ENCODE data around the gene IFNL3. TPM values are rescaled to one million over a fixed set of nuclear protein-coding genes. Genes with fewer than 3 reads are reported as not detected.
"Not testable (repeated sequence)": the region's sequence is repeated elsewhere in the genome, so short reads cannot be mapped to it uniquely, and the experiment has no call there.

Gene IFNL3
- total RNA-seq, 3 donors from 2014 or later (not counting 1 experiment from before 2014, with no cell fraction given) = not detected

DNA sequence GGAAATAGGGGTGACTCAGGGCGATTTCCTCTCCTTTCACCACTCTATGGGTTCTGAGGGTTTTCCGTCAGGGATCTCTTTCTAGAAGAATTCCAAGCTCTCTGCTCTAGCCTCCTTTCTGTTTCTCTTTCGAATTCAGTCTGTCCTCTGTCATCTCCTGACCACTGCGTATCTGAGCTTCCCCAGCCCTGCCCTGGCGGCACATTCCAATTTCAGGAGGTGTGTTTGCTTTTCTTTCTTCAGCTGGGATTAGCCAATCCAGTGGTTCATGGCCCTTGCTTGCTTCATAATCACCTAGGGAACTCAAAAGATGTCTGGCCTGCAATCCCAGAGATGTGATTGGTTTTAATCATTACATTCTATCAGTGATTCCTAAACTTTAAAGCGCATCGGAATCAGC, 32.8 kb upstream of the IFNL3 start:
- intact Hi-C loops (cut with micrococcal nuclease) = no loop called here
- H3K27ac Mint-ChIP-seq = no peak overlapping the region
- Histone ChIP-seq H3K36me3 (ENCODE audit: control insufficient read depth, insufficient read depth, low read length) (no peaks in the 10 kb centered on the region), H3K4me1 (ENCODE audit: control insufficient read depth, insufficient read depth, low read length) (no peaks in the 10 kb centered on the region), H3K27me3 (ENCODE audit: control insufficient read depth, insufficient read depth, low read length) (no peaks in the 10 kb centered on the region), H3K9me3 (ENCODE audit: control insufficient read depth, insufficient read depth, low read length) (no peaks in the 10 kb centered on the region), H3K27ac (ENCODE audit: low read length) (no peak overlapping the region), H3K4me3 (ENCODE audit: low read length) (no peak overlapping the region)
- no peak for ATAC-seq
- TF ChIP-seq, protein P1, sequence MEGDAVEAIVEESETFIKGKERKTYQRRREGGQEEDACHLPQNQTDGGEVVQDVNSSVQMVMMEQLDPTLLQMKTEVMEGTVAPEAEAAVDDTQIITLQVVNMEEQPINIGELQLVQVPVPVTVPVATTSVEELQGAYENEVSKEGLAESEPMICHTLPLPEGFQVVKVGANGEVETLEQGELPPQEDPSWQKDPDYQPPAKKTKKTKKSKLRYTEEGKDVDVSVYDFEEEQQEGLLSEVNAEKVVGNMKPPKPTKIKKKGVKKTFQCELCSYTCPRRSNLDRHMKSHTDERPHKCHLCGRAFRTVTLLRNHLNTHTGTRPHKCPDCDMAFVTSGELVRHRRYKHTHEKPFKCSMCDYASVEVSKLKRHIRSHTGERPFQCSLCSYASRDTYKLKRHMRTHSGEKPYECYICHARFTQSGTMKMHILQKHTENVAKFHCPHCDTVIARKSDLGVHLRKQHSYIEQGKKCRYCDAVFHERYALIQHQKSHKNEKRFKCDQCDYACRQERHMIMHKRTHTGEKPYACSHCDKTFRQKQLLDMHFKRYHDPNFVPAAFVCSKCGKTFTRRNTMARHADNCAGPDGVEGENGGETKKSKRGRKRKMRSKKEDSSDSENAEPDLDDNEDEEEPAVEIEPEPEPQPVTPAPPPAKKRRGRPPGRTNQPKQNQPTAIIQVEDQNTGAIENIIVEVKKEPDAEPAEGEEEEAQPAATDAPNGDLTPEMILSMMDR (IDR thresholded peaks at IDR 0.05) = no peak
- no peaks in the 10 kb centered on the region for H3K9me3 Mint-ChIP-seq
- no peak overlapping the region for H3K4me3 Mint-ChIP-seq
- no peak for DNase-seq
- WGBS (ENCODE audit: insufficient coverage) = 94% methylated on average over 7 of the region's 7 CpGs
- H3K27me3 Mint-ChIP-seq (ENCODE audit: low read depth in 2 of 2) = no peaks in the 10 kb centered on the region
- no peaks in the 10 kb centered on the region for H3K36me3 Mint-ChIP-seq
- no peaks in the 10 kb centered on the region for H3K4me1 Mint-ChIP-seq

- DNase-seq (no peak), ATAC-seq (no peak)
- Mint-ChIP-seq H3K27ac (no peak overlapping the region), H3K27me3 (ENCODE audit: low read depth in 2 of 2) (no peaks in the 10 kb centered on the region), H3K9me3 (no peaks in the 10 kb centered on the region), H3K36me3 (no peaks in the 10 kb centered on the region), H3K4me1 (no peaks in the 10 kb centered on the region), H3K4me3 (no peak overlapping the region)
- Histone ChIP-seq H3K4me1 (ENCODE audit: control insufficient read depth, insufficient read depth, low read length) (no peaks in the 10 kb centered on the region), H3K4me3 (ENCODE audit: low read length) (no peak overlapping the region), H3K27ac (ENCODE audit: low read length) (no peak overlapping the region), H3K9me3 (ENCODE audit: control insufficient read depth, insufficient read depth, low read length) (no peaks in the 10 kb centered on the region), H3K27me3 (ENCODE audit: control insufficient read depth, insufficient read depth, low read length) (no peaks in the 10 kb centered on the region), H3K36me3 (ENCODE audit: control insufficient read depth, insufficient read depth, low read length) (no peaks in the 10 kb centered on the region)
- intact Hi-C loops (cut with micrococcal nuclease) = no loop called here
- WGBS (ENCODE audit: insufficient coverage) = 97% methylated on average over 5 of the region's 5 CpGs
- TF ChIP-seq, protein P1 (IDR thresholded peaks at IDR 0.05) = no peak
These were observed 31.9 kb upstream of the IFNL3 start for GRCh38 chr19:39276740-39277139.

- Histone ChIP-seq H3K4me1 (ENCODE audit: control insufficient read depth, insufficient read depth, low read length) (no peaks in the 10 kb centered on the region), H3K27me3 (ENCODE audit: control insufficient read depth, insufficient read depth, low read length) (no peaks in the 10 kb centered on the region), H3K36me3 (ENCODE audit: control insufficient read depth, insufficient read depth, low read length) (no peaks in the 10 kb centered on the region), H3K27ac (ENCODE audit: low read length) (no peak overlapping the region), H3K4me3 (ENCODE audit: low read length) (no peak overlapping the region), H3K9me3 (ENCODE audit: control insufficient read depth, insufficient read depth, low read length) (no peaks in the 10 kb centered on the region)
- Mint-ChIP-seq H3K4me3 (no peak overlapping the region), H3K27ac (no peak overlapping the region), H3K4me1 (no peaks in the 10 kb centered on the region), H3K9me3 (no peaks in the 10 kb centered on the region), H3K27me3 (ENCODE audit: low read depth in 2 of 2) (no peaks in the 10 kb centered on the region), H3K36me3 (no peaks in the 10 kb centered on the region)
- 88% methylated on average over 5 of the region's 5 CpGs for WGBS (ENCODE audit: insufficient coverage)
- intact Hi-C loops (cut with micrococcal nuclease) = no loop called here
- DNase-seq (no peak), ATAC-seq (no peak)
- TF ChIP-seq, protein P1 (IDR thresholded peaks at IDR 0.05) = no peak
These were observed 30.8 kb upstream of the IFNL3 start for GRCh38 chr19:39275578-39275977.

GRCh38 chr19:39273859-39274258, 29.1 kb upstream of the IFNL3 start:
- H3K36me3 Mint-ChIP-seq; H3K4me1 Mint-ChIP-seq; H3K27ac ChIP-seq (ENCODE audit: low read length); H3K9me3 ChIP-seq (ENCODE audit: control insufficient read depth, insufficient read depth, low read length); H3K4me1 ChIP-seq (ENCODE audit: control insufficient read depth, insufficient read depth, low read length); H3K36me3 ChIP-seq (ENCODE audit: control insufficient read depth, insufficient read depth, low read length); H3K4me3 Mint-ChIP-seq; DNase-seq; H3K27ac Mint-ChIP-seq; H3K27me3 ChIP-seq (ENCODE audit: control insufficient read depth, insufficient read depth, low read length); intact Hi-C loops (cut with micrococcal nuclease); H3K27me3 Mint-ChIP-seq (ENCODE audit: low read depth in 2 of 2); H3K4me3 ChIP-seq (ENCODE audit: low read length); ATAC-seq; H3K9me3 Mint-ChIP-seq: not testable (repeated sequence)
- 95% methylated on average over 5 of the region's 5 CpGs for WGBS (ENCODE audit: insufficient coverage)

Measured in natural killer cell (primary cell).